Measurements from ENCODE around the gene RPS6KA2. TPM values are rescaled to one million over a fixed set of nuclear protein-coding genes. Genes with fewer than 3 reads are reported as not detected.

Gene RPS6KA2
- polyA plus RNA-seq, 1 donor (not counting 4 experiments of a cell fraction or from before 2014, with no cell fraction given), result 8.2 TPM

GRCh38 chr6:166424431-166424830, 202.6 kb downstream of the RPS6KA2 start:
- dilution Hi-C loops (cut with MboI; ENCODE audit: extremely low pct_ligation_motif_present, low sequenced_read_pairs), result no loop called here
- FAIRE-seq, result no peak
- Histone ChIP-seq H3K9me3 (ENCODE audit: control insufficient read depth, low read depth, low read length) (no peaks in the 10 kb centered on the region), H2AFZ (ENCODE audit: control insufficient read depth, low read length) (no peak overlapping the region), H4K20me1 (ENCODE audit: control insufficient read depth, extremely low read depth, insufficient read depth, low read length) (no peaks in the 10 kb centered on the region), H3K9ac (ENCODE audit: control insufficient read depth, extremely low read depth, insufficient read depth, low read length) (no peak overlapping the region), H3K4me1 (ENCODE audit: control insufficient read depth, extremely low read depth, insufficient read depth, low read length) (no peaks in the 10 kb centered on the region), H3K27ac (ENCODE audit: control insufficient read depth, insufficient read depth, low read length) (no peak overlapping the region), H3K27me3 (ENCODE audit: control insufficient read depth, extremely low read depth, insufficient read depth, low read length) (no peaks in the 10 kb centered on the region), H3K4me2 (ENCODE audit: control insufficient read depth, extremely low read depth, insufficient read depth, low read depth, low read length) (no peak overlapping the region), H3K4me3 (ENCODE audit: control insufficient read depth in 2 of 3, extremely low read depth in 1 of 3, insufficient read depth in 2 of 3, low read depth in 1 of 3, low read length in 3 of 3) (no peak overlapping the region), H3K79me2 (ENCODE audit: control insufficient read depth, insufficient read depth, low read length) (no peaks in the 10 kb centered on the region), H3K9me1 (ENCODE audit: control insufficient read depth, extremely low read depth, insufficient read depth, low read length) (no peaks in the 10 kb centered on the region), H3K36me3 (ENCODE audit: control insufficient read depth in 2 of 2, extremely low read depth in 1 of 2, insufficient read depth in 2 of 2, low read length in 2 of 2) (no peaks in the 10 kb centered on the region)
- DNase-seq (ENCODE audit: low read depth, low spot score), result no peak
- TF ChIP-seq EZH2 (IDR thresholded peaks at IDR 0.05; ENCODE audit: low read length) (no peak), CTCF (optimal IDR thresholded peaks at IDR 0.05 in 1 of 3, IDR thresholded peaks at IDR 0.05 in 1 of 3, conservative IDR thresholded peaks at IDR 0.05 in 1 of 3; ENCODE audit: extremely low read depth in 1 of 3, insufficient read depth in 2 of 3, low read length in 3 of 3) (no peak)

- dilution Hi-C loops (cut with MboI; ENCODE audit: extremely low pct_ligation_motif_present, low sequenced_read_pairs), result no loop called here
- Histone ChIP-seq H3K27me3 (ENCODE audit: control insufficient read depth, extremely low read depth, insufficient read depth, low read length) (no peaks in the 10 kb centered on the region), H3K79me2 (ENCODE audit: control insufficient read depth, insufficient read depth, low read length) (no peaks in the 10 kb centered on the region), H2AFZ (ENCODE audit: control insufficient read depth, low read length) (no peak overlapping the region), H3K4me3 (ENCODE audit: control insufficient read depth in 2 of 3, extremely low read depth in 1 of 3, insufficient read depth in 2 of 3, low read depth in 1 of 3, low read length in 3 of 3) (no peak overlapping the region), H3K4me1 (ENCODE audit: control insufficient read depth, extremely low read depth, insufficient read depth, low read length) (no peaks in the 10 kb centered on the region), H3K27ac (ENCODE audit: control insufficient read depth, insufficient read depth, low read length) (no peak overlapping the region), H3K9me1 (ENCODE audit: control insufficient read depth, extremely low read depth, insufficient read depth, low read length) (no peaks in the 10 kb centered on the region), H4K20me1 (ENCODE audit: control insufficient read depth, extremely low read depth, insufficient read depth, low read length) (no peaks in the 10 kb centered on the region), H3K4me2 (ENCODE audit: control insufficient read depth, extremely low read depth, insufficient read depth, low read depth, low read length) (no peak overlapping the region), H3K36me3 (ENCODE audit: control insufficient read depth in 2 of 2, extremely low read depth in 1 of 2, insufficient read depth in 2 of 2, low read length in 2 of 2) (no peaks in the 10 kb centered on the region), H3K9me3 (ENCODE audit: control insufficient read depth, low read depth, low read length) (no peaks in the 10 kb centered on the region), H3K9ac (ENCODE audit: control insufficient read depth, extremely low read depth, insufficient read depth, low read length) (no peak overlapping the region)
- FAIRE-seq (no peak), DNase-seq (ENCODE audit: low read depth, low spot score) (no peak)
- TF ChIP-seq EZH2 (IDR thresholded peaks at IDR 0.05; ENCODE audit: low read length) (no peak), CTCF (optimal IDR thresholded peaks at IDR 0.05 in 1 of 3, IDR thresholded peaks at IDR 0.05 in 1 of 3, conservative IDR thresholded peaks at IDR 0.05 in 1 of 3; ENCODE audit: extremely low read depth in 1 of 3, insufficient read depth in 2 of 3, low read length in 3 of 3) (no peak)
These were observed 203.3 kb downstream of the RPS6KA2 start for GRCh38 chr6:166423781-166424180.
